Measurements from ENCODE around the gene GRAMD1B.

Gene GRAMD1B

DNA sequence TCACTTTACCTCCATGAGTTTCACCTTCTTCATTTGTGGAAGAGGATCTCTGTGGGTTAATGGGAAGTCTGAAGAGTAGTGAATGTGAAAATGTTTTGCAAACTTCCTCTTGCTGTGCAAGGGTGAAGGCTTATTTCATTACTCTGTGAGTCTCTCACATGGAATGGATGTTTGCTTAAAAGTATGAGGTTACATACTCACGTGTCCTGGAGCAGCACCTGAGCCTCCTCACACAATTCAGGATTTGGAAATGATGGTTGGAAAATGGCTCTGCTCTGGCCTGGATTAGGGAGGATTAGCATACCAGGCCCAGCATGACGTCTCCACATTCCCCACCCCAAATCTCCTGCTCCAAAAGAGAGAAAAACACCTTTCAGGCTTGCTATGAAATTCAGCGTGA is 4.8 kb downstream of the GRAMD1B start:
- Histone ChIP-seq H3K27ac (no peak overlapping the region), H3K4me3 (no peak overlapping the region)
- TF ChIP-seq, protein P1, sequence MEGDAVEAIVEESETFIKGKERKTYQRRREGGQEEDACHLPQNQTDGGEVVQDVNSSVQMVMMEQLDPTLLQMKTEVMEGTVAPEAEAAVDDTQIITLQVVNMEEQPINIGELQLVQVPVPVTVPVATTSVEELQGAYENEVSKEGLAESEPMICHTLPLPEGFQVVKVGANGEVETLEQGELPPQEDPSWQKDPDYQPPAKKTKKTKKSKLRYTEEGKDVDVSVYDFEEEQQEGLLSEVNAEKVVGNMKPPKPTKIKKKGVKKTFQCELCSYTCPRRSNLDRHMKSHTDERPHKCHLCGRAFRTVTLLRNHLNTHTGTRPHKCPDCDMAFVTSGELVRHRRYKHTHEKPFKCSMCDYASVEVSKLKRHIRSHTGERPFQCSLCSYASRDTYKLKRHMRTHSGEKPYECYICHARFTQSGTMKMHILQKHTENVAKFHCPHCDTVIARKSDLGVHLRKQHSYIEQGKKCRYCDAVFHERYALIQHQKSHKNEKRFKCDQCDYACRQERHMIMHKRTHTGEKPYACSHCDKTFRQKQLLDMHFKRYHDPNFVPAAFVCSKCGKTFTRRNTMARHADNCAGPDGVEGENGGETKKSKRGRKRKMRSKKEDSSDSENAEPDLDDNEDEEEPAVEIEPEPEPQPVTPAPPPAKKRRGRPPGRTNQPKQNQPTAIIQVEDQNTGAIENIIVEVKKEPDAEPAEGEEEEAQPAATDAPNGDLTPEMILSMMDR (IDR thresholded peaks at IDR 0.05), result no peak
- no peak for DNase-seq (ENCODE audit: low spot score)

DNA sequence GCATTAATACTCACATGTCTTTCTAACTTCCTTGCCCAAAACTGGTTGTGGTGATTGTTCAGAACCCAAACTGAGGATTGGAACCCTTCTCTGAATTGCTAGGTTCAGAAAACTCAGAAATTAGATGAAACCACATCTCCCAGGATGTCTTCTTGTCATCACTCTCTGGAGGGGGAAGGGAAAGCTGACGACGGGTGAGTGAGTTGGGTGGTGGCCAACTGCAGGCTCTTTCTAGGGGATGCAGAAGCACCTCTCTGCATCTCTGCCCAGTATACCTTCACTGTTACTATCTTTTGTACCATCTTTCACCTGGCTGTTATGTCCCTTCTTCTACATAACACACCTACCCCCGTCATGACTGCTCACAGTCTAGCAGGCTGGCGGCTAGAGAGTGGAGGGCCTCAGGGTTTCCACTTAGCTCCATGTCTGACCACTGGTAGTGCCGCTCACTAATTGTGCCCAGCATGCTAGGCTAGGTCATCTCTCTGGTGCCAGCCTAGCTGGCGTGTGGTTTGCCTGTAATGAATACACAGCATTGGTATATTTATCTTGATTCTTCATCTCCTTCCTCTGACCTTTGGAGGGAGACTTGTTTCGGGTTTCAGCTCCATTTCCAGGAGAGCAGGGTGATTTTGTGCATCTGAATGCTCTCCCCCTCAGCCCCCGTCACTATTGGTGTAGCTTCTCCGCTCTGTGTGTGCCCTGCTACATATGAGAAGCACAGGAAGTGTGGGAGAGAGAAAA is 7.3 kb downstream of the GRAMD1B start:
- no peak overlapping the region for H3K27ac ChIP-seq
- H3K4me3 ChIP-seq, result no peak overlapping the region
- no peak for DNase-seq (ENCODE audit: low spot score)
- TF ChIP-seq, protein P1 (IDR thresholded peaks at IDR 0.05), result no peak

DNA sequence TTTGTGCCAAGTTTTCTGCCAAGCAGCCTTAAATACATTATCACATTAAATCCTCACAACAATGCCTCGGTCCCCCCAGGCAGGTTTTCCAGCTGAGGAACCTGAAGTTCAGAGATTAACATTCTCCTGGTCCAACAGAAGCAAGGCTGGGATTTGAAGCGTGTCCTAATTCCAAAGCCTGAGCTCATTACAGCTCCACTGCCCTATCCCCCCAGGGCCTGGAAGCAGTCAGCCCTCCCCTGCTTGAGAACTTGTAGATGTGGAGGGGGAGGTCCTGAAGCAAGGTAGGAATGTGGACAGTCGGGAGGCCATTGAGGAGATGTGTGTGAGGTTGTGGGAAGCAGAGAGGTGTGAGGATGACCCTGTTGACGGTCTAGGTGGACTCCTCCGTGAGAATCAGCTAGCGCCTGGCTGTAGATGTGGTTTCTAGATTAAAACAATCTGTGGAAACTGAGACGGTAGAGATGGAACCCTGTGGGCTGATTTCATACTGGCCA is 8.1 kb downstream of the GRAMD1B start:
- no peak overlapping the region for H3K4me3 ChIP-seq
- H3K27ac ChIP-seq, result no peak overlapping the region
- TF ChIP-seq, protein P1 (IDR thresholded peaks at IDR 0.05), result no peak
- DNase-seq (ENCODE audit: low spot score), result no peak

DNA sequence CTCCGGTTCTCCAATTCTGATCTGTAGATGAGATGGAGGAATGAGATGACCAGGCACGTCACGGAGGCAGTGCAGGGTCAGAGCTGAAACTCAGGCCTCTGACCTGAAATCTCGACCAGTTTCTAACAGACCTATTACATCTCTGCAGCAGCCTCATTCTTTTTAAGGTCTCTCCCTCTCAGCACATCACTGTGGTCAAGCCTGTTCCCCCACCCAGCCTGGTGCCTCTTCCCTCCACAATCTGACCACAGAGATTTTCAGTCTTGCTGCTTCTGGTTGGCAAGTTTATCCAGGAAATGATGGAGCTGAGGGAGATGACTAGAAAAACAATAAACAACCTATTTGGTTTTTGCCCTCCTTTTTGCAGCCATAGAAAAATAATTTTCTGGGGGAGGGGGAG is 9.5 kb downstream of the GRAMD1B start:
- Histone ChIP-seq H3K4me3 (no peak overlapping the region), H3K27ac (no peak overlapping the region)
- TF ChIP-seq, protein P1 (IDR thresholded peaks at IDR 0.05), result no peak
- DNase-seq (ENCODE audit: low spot score), result no peak

DNA sequence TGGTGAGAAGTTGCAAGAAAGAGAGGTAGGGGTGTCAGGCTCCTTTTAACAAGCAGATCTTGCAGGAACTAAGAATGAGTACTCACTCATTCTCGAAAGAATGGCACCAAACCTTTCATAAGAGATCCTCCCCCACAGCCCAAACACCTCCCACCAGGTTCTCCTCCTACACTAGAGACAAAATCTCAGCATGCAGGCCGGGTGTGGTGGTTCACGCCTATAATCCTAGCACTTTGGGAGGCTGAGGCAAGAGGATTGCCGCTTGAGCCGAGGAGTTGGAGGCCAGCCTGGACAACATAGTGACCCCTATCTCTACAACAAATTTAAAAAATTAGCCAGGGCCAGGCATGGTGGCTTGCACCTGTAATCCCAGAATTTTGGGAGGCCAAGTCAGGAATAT is 11.1 kb downstream of the GRAMD1B start:
- H3K27ac ChIP-seq, result no peak overlapping the region
- TF ChIP-seq, protein P1 (IDR thresholded peaks at IDR 0.05), result no peak
- no peak overlapping the region for H3K4me3 ChIP-seq
- DNase-seq (ENCODE audit: low spot score), result no peak

DNA sequence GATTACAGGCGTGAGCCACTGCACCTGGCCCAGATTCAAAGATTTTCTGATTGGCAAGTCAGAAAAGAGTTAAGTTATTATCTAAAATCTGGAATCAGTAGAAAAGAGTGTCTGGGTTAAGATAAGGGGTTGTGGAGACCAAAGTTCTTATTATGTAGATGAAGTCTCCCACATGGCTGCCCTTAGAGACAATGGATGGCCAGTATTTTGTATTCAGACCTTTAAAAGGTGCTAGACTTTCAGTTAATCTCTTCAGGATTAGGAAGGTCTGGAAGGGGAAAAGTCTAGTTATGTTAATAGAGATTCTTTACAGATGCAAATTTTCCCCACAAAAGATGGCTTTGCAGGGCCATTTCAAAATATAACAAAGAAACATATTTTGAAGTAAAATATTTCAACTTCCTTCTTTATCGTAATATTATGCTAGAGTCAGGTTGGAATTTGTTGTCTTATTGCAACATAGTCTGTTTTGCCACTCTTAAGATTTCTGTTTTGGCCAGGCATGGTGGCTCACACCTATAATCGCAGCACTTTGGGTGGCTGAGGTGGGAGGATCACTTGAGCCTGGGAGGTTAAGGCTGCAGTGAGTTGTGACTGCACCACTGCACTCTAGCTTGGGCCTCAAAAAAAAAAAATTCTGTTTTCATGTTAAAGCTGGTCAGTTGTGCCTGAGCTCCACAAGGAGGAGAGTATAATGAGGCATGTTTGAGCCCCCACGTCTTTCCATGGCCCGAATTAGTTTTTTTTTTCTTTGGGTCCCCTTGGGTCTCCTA is 14.0 kb downstream of the GRAMD1B start:
- Histone ChIP-seq H3K4me3 (no peak overlapping the region), H3K27ac (no peak overlapping the region)
- DNase-seq (ENCODE audit: low spot score), result no peak
- TF ChIP-seq, protein P1 (IDR thresholded peaks at IDR 0.05), result no peak

Data from coronary artery (tissue), 2 donors.